Gastrocnemius medialis (tissue), 4 donors: ENCODE measurements around the gene PSORS1C2. TPM values are rescaled to one million over a fixed set of nuclear protein-coding genes. Genes with fewer than 3 reads are reported as not detected.

Experiments used
- ATAC-seq, 2 donors: fragments of 150-250 bp; one replicate each; pipeline ENCODE4 v1.9.1; 2016
- DNase-seq, 2 donors: peaks; one replicate each; pipeline ENCODE4 v3.0.0-alpha.2; 2019
- H3K27ac ChIP-seq, 4 donors: fragments of 200-600 bp; sonication (generic); 1 replicate in 1 of 4; 2 replicates in 3 of 4; pipeline ENCODE4 v1.5.1; 2016 to 2018; ENCODE audit warnings: mild to moderate bottlenecking in 2 of 4, moderate library complexity in 1 of 4
- H3K27me3 ChIP-seq, 3 donors: fragments of 200-600 bp; sonication (generic) in 2 of 3; 1 replicate in 1 of 3; 2 replicates in 2 of 3; pipeline versions ENCODE4 v1.5.1 to v1.6.0; 2016 to 2019; ENCODE audit warnings: mild to moderate bottlenecking in 1 of 3, moderate library complexity in 1 of 3
- H3K36me3 ChIP-seq, 2 donors: fragments of 200-600 bp; sonication (generic) in 1 of 2; one replicate each; pipeline ENCODE4 v1.5.1; 2017 to 2018
- H3K4me1 ChIP-seq, 2 donors: fragments of 200-600 bp; sonication (generic) in 1 of 2; one replicate each; pipeline ENCODE4 v1.5.1; 2016 to 2017; ENCODE audit warnings: mild to moderate bottlenecking in 2 of 2
- H3K4me3 ChIP-seq, 4 donors: fragments of 200-600 bp; sonication (generic) in 3 of 4; 1 replicate in 1 of 4; 2 replicates in 3 of 4; pipeline ENCODE4 v1.5.1; 2016 to 2019; ENCODE audit warnings: mild to moderate bottlenecking in 2 of 4
- H3K9me3 ChIP-seq, 3 donors: fragments of 200-600 bp; sonication (generic) in 2 of 3; 1 replicate in 1 of 3; 2 replicates in 2 of 3; pipeline ENCODE4 v1.5.1; 2016 to 2019
- POLR2A ChIP-seq, 2 donors: fragments of 450-650 bp; IDR thresholded peaks; one replicate each; pipeline ENCODE4 v1.6.1; 2017; ENCODE audit warnings: antibody characterized with exemption in 2 of 2, mild to moderate bottlenecking in 2 of 2, moderate library complexity in 2 of 2
- in situ Hi-C, 4 donors: fragments of 200-750 bp; cut with MboI; loops; one replicate each; pipeline versions ENCODE4 v1.15.0 to v1.8.0; 2017; ENCODE audit warnings: low sequenced_read_pairs in 4 of 4
- intact Hi-C: fragments of 100-400 bp; cut with DNase I; formaldehyde crosslinking; loops from one replicate; pipeline ENCODE4 v1.15.1; 2023; ENCODE audit warnings: low total_unique reads
- total RNA-seq, 4 donors: library from RNA; depleted of rRNA; stranded (reverse); fragments of >200 nt; gene quantifications; one replicate each; pipeline versions ENCODE4 v1.1.0 to v1.2.3, GENCODE V29; 2016
- TF ChIP-seq, protein P1 (sequence below), 5 experiments: fragments of 450-650 bp in 3 of 5; fragments of 200-600 bp in 2 of 5; sonication (generic) in 2 of 5; IDR thresholded peaks in 4 of 5; conservative IDR thresholded peaks in 1 of 5; 1 replicate in 4 of 5; 2 replicates in 1 of 5; pipeline ENCODE4 v1.5.1; 2016 to 2019; ENCODE audit warnings: antibody characterized with exemption in 5 of 5, mild to moderate bottlenecking in 3 of 5, moderate library complexity in 3 of 5

The PSORS1C2 gene
- total RNA-seq, 4 donors from 2014 or later: not detected

GRCh38 chr6:31132806-31133205, 6.1 kb downstream of the PSORS1C2 start:
- DNase-seq (no peak), ATAC-seq (no peak)
- TF ChIP-seq, protein P1, sequence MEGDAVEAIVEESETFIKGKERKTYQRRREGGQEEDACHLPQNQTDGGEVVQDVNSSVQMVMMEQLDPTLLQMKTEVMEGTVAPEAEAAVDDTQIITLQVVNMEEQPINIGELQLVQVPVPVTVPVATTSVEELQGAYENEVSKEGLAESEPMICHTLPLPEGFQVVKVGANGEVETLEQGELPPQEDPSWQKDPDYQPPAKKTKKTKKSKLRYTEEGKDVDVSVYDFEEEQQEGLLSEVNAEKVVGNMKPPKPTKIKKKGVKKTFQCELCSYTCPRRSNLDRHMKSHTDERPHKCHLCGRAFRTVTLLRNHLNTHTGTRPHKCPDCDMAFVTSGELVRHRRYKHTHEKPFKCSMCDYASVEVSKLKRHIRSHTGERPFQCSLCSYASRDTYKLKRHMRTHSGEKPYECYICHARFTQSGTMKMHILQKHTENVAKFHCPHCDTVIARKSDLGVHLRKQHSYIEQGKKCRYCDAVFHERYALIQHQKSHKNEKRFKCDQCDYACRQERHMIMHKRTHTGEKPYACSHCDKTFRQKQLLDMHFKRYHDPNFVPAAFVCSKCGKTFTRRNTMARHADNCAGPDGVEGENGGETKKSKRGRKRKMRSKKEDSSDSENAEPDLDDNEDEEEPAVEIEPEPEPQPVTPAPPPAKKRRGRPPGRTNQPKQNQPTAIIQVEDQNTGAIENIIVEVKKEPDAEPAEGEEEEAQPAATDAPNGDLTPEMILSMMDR (IDR thresholded peaks at IDR 0.05 in 4 of 5, conservative IDR thresholded peaks at IDR 0.05 in 1 of 5): no peak
- in situ Hi-C loops (loop anchor here in 2 of 4 donors (10.0 kb wide), 2 partner anchors 62 to 312 kb away; no protein-coding TSS in a partner anchor), intact Hi-C loops (no loop called here)
- H3K36me3 ChIP-seq: no peaks in the 10 kb centered on the region
- H3K27me3 ChIP-seq: no peaks in the 10 kb centered on the region
- H3K4me1 ChIP-seq: no peaks in the 10 kb centered on the region
- H3K4me3 ChIP-seq: no peak overlapping the region
- no peak overlapping the region for H3K27ac ChIP-seq
- no peaks in the 10 kb centered on the region for H3K9me3 ChIP-seq

GRCh38 chr6:31131595-31131994, 7.3 kb downstream of the PSORS1C2 start:
- intact Hi-C loops (no loop called here), in situ Hi-C loops (loop anchor here in 2 of 4 donors (10.0 kb wide), 2 partner anchors 63 to 313 kb away; no protein-coding TSS in a partner anchor)
- no peak for ATAC-seq
- no peaks in the 10 kb centered on the region for H3K9me3 ChIP-seq
- TF ChIP-seq, protein P1 (IDR thresholded peaks at IDR 0.05 in 4 of 5, conservative IDR thresholded peaks at IDR 0.05 in 1 of 5): no peak
- no peak for TF ChIP-seq POLR2A (IDR thresholded peaks at IDR 0.05)
- H3K4me1 ChIP-seq: no peaks in the 10 kb centered on the region
- DNase-seq: no peak
- H3K27me3 ChIP-seq: no peaks in the 10 kb centered on the region
- H3K36me3 ChIP-seq: no peaks in the 10 kb centered on the region
- no peak overlapping the region for H3K4me3 ChIP-seq
- H3K27ac ChIP-seq: no peak overlapping the region

DNA sequence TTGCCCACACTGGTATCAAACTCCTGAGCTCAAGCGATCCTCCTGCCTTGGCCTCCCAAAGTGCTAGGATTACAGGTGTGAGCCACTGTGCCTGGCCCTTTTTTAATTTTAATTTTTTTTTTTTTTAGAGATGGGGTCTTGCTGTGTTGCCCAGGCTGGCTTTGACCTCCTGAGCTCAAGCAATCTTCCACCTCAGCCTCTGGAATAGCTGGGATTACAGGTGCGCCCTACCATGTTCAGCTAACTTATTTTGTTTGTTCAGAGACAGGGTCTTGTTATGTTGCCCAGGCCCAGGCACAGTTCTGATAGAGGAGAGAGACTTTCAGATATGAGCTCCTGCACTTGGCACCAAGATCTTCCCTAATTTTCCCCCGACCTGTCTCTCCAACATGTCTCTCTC, 8.1 kb downstream of the PSORS1C2 start:
- TF ChIP-seq POLR2A (IDR thresholded peaks at IDR 0.05): no peak
- TF ChIP-seq, protein P1 (IDR thresholded peaks at IDR 0.05 in 4 of 5, conservative IDR thresholded peaks at IDR 0.05 in 1 of 5): no peak
- Histone ChIP-seq H3K9me3 (no peaks in the 10 kb centered on the region), H3K4me3 (no peak overlapping the region), H3K27ac (no peak overlapping the region), H3K36me3 (no peaks in the 10 kb centered on the region), H3K4me1 (no peaks in the 10 kb centered on the region), H3K27me3 (no peaks in the 10 kb centered on the region)
- DNase-seq (no peak), ATAC-seq (no peak)
- intact Hi-C loops (no loop called here), in situ Hi-C loops (loop anchor here in 2 of 4 donors (10.0 kb wide), 2 partner anchors 64 to 314 kb away; no protein-coding TSS in a partner anchor)

DNA sequence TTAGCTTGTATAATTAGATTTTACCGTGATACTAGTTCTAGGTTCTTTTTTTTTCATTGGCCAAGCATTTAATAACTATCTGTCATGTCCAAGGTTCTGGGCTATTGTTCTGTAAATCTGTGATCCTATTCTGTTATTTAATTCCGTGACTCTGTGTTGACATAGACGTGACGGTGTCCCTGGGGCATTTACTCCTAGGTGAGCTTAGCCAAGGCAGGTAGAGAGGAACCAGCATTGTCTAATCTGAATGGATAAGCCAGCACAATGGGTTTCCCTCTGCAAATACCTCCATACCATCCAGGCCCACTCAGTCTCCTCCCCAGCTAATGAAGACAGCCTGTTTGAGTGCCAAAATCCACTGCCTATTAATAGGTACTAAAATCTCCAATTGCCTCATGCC, 9.7 kb downstream of the PSORS1C2 start:
- TF ChIP-seq, protein P1 (IDR thresholded peaks at IDR 0.05 in 4 of 5, conservative IDR thresholded peaks at IDR 0.05 in 1 of 5): no peak
- TF ChIP-seq POLR2A (IDR thresholded peaks at IDR 0.05): no peak
- no peak overlapping the region for H3K4me3 ChIP-seq
- H3K36me3 ChIP-seq: no peaks in the 10 kb centered on the region
- intact Hi-C loops (no loop called here), in situ Hi-C loops (no loop called here)
- no peaks in the 10 kb centered on the region for H3K9me3 ChIP-seq
- no peaks in the 10 kb centered on the region for H3K27me3 ChIP-seq
- no peaks in the 10 kb centered on the region for H3K4me1 ChIP-seq
- DNase-seq (no peak), ATAC-seq (no peak)
- no peak overlapping the region for H3K27ac ChIP-seq

GRCh38 chr6:31128093-31128676, 10.7 kb downstream of the PSORS1C2 start:
- Histone ChIP-seq H3K4me3 (no peak overlapping the region), H3K4me1 (peaks cover 0 to 2% of the 10 kb centered on the region in 2 donors), H3K9me3 (no peaks in the 10 kb centered on the region), H3K27me3 (no peaks in the 10 kb centered on the region), H3K36me3 (no peaks in the 10 kb centered on the region), H3K27ac (no peak overlapping the region)
- ATAC-seq (peak; percentile 72 to 76), DNase-seq (peak in 1 of 2 donors; percentile 47)
- intact Hi-C loops (no loop called here), in situ Hi-C loops (no loop called here)
- TF ChIP-seq, protein P1 (IDR thresholded peaks at IDR 0.05 in 4 of 5, conservative IDR thresholded peaks at IDR 0.05 in 1 of 5): peak; percentile 36 to 92 (median 69)
- TF ChIP-seq POLR2A (IDR thresholded peaks at IDR 0.05): no peak
